Testis (tissue), 2 donors: ENCODE data around the gene BCAS3.

Experiments
- POLR2A ChIP-seq: fragments of 450-650 bp; IDR thresholded peaks from one replicate; pipeline ENCODE4 v1.6.1; 2017; ENCODE audit warnings: antibody characterized with exemption, mild to moderate bottlenecking, moderate library complexity
- TF ChIP-seq, protein P1 (sequence below), 3 experiments: fragments of 450-650 bp in 2 of 3; fragments of 200-600 bp in 1 of 3; sonication (generic) in 1 of 3; IDR thresholded peaks; one replicate each; pipeline ENCODE4 v1.5.1; 2016 to 2019; ENCODE audit warnings: antibody characterized with exemption in 3 of 3, mild to moderate bottlenecking in 2 of 3, moderate library complexity in 1 of 3

DNA sequence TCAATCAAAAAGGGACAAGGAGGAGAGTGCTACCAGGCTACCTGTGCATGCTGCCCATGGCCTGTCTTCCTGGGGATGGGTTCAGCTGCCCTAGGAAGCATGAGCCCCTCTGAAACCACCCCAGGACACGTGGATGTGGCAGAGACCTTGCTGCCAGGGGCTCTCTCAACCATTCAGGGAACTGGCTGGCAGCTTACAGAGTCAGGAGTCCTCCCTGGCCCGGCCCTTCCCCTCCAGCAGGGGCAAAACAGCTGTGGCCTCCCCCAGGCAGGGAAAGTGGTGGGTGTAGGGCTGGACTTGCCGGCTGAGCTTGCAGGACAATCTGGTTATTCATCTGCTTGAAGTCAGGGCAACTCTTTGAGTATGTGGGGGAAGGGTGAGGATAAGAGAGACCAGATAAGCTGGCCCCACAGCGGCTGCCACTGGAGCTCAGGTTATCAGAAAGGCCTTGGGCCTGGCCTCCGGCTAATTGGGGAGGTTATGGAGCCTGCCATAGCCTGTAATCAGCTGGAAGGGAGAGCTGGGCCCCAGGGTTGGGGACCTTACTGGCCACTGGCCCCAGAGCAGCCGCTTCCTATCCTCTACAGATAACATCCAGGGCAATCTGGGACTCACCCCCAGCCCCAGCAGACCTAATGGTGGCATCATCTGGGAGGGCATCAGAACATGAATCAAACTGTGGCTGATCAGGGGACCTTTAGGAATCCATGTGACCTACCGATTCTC, 716.4 kb downstream of the BCAS3 start:
- TF ChIP-seq, protein P1, sequence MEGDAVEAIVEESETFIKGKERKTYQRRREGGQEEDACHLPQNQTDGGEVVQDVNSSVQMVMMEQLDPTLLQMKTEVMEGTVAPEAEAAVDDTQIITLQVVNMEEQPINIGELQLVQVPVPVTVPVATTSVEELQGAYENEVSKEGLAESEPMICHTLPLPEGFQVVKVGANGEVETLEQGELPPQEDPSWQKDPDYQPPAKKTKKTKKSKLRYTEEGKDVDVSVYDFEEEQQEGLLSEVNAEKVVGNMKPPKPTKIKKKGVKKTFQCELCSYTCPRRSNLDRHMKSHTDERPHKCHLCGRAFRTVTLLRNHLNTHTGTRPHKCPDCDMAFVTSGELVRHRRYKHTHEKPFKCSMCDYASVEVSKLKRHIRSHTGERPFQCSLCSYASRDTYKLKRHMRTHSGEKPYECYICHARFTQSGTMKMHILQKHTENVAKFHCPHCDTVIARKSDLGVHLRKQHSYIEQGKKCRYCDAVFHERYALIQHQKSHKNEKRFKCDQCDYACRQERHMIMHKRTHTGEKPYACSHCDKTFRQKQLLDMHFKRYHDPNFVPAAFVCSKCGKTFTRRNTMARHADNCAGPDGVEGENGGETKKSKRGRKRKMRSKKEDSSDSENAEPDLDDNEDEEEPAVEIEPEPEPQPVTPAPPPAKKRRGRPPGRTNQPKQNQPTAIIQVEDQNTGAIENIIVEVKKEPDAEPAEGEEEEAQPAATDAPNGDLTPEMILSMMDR (IDR thresholded peaks at IDR 0.05), result no peak
- no peak for TF ChIP-seq POLR2A
